GM12891 (cell line): ENCODE data around the gene UNG.

Experiments
- PAX5 ChIP-seq: IDR thresholded peaks from 2 replicates; pipeline ENCODE4 v1.6.1; 2011; ENCODE audit warnings: low read length, moderate library complexity, mild to moderate bottlenecking; ENCODE audit not compliant: insufficient read depth, severe bottlenecking
- POLR2A ChIP-seq: IDR thresholded peaks from 2 replicates; pipeline ENCODE4 v1.6.1; 2011; ENCODE audit warnings: low read depth, low read length, control low read depth
- POLR2AphosphoS5 ChIP-seq: IDR thresholded peaks from 2 replicates; pipeline ENCODE4 v1.6.1; 2011; ENCODE audit warnings: low read depth, low read length, control low read depth
- POU2F2 ChIP-seq: IDR thresholded peaks from 2 replicates; pipeline ENCODE4 v1.6.1; 2011; ENCODE audit warnings: low read depth, mild to moderate bottlenecking, control low read depth, low read length, moderate library complexity
- SPI1 ChIP-seq: IDR thresholded peaks from 2 replicates; pipeline ENCODE4 v1.6.1; 2011; ENCODE audit warnings: low read depth, low read length, control low read depth
- TAF1 ChIP-seq: IDR thresholded peaks from 2 replicates; pipeline ENCODE4 v1.6.1; 2011; ENCODE audit warnings: low read depth, low read length, control low read depth

GRCh38 chr12:109160433-109160832 is 63.0 kb downstream of the UNG start:
- no peak for TF ChIP-seq SPI1
- TF ChIP-seq POLR2A = no peak
- TF ChIP-seq TAF1 = no peak
- no peak for TF ChIP-seq POLR2AphosphoS5
- no peak for TF ChIP-seq POU2F2
- no peak for TF ChIP-seq PAX5
